GM19035 (cell line): ENCODE measurements around the gene HMGCR.

Source experiments
- ATAC-seq: cut with Tn5 transposase; IDR thresholded peaks from one replicate; pipeline ENCODE4 v1.9.1; 2021; ENCODE audit not compliant: unreplicated experiment

Gene HMGCR

DNA sequence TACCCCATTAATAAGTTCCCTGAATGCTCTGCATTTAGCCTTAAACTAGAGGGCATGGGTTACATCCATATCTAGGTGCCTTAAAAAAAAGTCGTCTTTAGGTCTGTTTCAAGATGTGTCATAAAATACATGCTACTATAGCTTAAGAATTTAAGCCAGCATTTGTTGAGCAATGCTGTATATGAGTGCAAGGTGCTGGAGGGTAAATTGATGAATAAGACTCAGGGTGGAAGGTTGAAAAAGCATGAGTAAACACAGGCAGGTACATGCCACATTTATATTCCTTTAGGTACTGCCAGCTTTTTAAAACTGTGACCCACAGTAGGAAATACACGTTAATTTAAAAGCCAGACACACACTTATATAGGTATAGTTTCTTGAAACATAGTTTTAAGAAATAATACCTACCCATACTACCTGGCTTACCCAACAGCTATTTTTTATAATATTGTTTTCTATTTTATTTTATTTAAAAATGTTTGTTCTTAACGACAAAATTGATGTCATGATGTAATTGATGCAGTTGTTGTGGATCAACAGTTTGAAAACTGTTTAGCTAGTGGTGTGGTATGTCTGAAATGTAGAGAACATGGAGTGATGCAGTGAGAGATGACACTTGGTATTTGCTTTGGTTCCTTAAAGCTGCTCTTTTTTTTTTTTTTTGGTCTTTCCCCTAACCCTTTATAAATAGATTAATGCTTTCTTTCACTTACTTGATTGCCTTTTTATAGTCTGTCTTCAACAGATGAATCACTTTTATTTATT, 3.9 kb downstream of the HMGCR start:
- no peak for ATAC-seq

- no peak for ATAC-seq
Measured at GRCh38 chr5:75341934-75342333, 4.9 kb downstream of the HMGCR start.

DNA sequence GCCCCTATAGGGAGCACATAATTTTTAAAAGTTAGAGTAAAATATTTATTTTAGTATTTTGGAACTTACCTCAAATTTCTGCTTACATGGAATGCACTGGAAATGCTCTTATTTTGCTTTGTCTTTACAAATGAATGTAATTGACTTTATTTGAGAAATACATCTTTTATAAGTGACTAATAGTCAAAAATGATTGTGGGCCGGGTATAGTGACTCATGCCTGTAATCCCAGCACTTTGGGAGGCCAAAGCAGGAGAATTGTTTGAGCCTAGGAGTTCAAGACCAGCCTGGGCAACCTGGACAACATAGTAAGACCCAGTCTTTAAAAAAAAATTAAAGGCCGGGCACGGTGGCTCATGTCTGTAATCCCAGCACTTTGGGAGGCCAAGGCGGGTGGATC, 5.8 kb downstream of the HMGCR start:
- no peak for ATAC-seq

DNA sequence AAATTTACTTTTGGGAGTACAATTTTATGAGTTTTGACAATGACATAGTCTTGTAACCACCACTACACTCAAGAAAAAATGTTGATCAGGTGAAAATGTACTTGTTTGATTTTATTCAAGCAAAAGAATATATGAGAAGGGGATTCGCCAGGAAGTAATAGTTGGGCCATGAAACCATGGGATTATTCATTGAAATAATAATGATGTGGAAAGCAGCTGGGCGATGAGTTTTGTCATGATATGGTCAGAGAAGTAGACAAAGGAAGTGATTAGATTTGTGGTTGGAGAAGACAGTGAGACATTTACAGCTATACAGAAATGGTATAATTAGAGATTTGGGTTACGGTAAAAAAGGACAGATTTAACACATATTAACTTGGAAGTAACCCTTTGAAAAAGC, 11.2 kb downstream of the HMGCR start:
- no peak for ATAC-seq

GRCh38 chr5:75349663-75350062, 12.6 kb downstream of the HMGCR start:
- ATAC-seq, result no peak

DNA sequence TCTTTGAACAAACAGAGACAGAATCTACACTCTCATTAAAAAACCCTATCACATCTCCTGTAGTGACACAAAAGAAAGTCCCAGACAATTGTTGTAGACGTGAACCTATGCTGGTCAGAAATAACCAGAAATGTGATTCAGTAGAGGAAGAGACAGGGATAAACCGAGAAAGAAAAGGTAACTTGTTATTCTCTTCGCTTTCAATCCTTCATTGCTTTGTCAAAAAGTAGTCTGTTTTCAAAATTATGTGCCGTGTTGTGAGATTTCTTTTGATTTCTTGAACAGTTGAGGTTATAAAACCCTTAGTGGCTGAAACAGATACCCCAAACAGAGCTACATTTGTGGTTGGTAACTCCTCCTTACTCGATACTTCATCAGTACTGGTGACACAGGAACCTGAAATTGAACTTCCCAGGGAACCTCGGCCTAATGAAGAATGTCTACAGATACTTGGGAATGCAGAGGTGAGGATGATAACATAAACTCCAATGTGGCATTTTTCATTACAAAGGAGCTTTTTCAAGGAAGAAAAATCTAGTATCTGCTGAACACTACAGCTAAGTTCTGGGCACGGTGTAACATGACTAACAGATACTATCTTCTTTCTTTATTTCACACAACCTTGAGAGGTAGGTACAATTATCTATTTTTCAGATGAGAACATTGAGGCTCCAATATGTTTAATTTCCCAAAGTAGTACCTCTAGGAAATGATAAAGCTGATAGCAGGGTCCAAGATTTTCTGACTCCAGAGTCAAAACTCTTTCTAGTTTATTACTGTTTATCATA, 14.3 kb downstream of the HMGCR start:
- no peak for ATAC-seq

DNA sequence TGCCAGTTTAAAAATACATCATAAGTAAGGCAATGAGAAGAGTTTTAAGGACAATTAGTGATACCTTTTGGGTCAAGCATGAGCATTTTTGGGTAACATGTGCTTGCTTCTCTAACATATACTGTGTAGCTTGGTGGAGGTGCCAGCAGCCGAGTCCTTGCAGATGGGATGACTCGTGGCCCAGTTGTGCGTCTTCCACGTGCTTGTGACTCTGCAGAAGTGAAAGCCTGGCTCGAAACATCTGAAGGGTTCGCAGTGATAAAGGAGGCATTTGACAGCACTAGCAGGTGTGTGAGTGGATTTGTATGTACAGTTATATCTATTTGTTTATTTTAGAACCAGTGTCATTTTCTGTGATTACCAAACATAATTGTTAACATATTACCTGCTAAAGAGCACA, 18.2 kb downstream of the HMGCR start:
- no peak for ATAC-seq

DNA sequence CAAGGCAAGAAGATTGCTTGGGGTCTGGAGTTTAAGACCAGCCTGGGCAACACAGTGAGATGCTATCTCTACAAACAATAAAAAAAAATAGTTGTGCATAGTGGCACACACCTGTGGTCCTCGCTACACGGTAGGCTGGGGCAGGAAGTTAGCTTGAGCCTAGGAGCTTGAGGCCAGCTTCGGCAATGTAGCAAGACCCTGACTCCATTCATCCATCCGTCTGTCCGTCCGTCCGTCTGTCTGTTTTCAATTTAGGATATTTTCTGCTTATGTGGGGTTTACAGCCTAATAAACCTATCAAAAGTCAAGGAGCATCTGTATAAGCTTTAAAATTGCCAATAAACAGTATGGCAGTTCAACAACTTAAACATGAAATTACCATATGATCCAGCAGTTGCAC, 19.7 kb downstream of the HMGCR start:
- no peak for ATAC-seq

DNA sequence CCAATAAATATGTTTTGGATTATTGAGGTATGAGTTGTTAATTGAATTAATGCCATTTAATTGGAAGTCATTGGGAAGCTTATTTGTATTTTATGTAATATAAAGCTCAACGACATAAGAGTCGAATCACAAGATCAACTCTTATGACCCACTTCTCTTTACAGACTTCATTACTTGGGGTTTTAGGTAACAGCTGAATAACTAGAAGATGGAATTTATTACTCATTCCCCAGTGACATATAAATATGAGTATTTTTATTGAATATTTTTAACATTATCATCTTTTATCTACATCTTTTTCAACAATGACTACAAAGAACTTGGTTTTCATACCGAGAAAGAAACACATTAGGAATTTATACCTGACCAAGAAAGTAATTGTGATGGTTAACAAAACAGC, 21.1 kb downstream of the HMGCR start:
- ATAC-seq, result no peak

DNA sequence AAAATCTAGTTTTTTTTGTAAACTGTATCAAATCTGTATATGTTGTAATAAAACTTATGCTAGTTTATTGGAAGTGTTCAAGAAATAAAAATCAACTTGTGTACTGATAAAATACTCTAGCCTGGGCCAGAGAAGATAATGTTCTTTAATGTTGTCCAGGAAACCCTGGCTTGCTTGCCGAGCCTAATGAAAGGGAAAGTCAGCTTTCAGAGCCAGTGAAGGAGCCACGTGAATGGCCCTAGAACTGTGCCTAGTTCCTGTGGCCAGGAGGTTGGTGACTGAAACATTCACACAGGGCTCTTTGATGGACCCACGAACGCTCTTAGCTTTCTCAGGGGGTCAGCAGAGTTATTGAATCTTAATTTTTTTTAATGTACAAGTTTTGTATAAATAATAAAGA, 24.3 kb downstream of the HMGCR start:
- ATAC-seq, result no peak

DNA sequence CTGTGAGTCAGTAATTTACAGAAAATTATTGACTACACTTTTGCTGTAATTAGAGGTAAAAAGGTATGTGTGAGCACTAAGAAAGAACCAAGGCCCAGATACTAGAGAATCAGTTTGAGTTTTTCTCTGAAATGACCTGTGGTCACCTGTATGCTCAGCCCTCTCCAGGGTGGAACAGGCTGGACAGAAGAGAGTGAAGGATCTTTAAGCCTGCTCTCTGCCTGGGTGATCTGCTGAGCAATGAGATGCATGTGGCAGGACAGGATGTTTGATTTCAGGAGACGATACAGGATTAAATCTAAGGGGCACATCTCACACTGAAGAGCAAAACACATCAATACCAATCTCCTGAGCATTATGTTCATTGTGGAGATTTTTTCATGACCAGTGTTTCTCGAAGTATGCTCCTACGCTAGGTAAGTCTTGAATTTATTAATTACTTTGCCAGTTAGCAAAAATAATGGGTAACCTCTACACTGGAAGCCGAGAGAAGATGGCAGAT, 25.5 kb downstream of the HMGCR start:
- no peak for ATAC-seq

- ATAC-seq, result no peak
Measured at GRCh38 chr5:75363111-75363510, 26.1 kb downstream of the HMGCR start.

- ATAC-seq, result no peak
Measured at GRCh38 chr5:75363726-75364495, 26.9 kb downstream of the HMGCR start.

DNA sequence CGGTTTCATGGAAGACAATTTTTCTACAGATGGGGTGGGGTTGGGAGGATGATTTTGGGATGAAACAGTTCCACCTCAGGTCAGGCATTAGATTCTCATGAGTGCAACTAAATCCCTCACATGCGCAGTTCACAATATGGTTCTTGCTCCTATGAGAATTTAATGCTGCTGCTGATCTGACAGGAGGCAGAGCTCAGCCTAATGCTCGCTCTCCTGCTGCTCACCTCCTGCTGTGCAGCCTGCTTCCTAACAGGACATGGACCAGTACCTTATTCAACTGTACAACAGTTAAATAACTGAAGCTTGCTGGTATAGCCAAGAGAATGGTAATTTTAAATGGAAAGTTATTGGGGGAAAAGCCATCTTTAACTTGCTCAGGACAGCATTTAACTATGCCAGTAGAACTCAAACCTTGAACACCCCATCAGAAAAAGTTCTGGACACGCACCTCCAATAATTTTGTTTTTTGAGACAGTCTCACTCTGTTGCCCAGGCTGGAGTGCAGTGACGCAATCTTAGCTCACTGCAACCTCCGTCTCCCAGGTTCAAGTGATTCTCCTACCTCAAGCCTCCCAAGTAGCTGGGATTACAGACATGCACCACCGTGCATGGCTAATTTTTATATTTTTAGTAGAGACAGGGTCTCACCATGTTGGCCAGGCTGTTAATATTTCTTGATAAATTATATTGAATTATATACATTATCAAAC, 27.7 kb downstream of the HMGCR start:
- ATAC-seq, result no peak

GRCh38 chr5:75365740-75366139, 28.7 kb downstream of the HMGCR start:
- no peak for ATAC-seq

GRCh38 chr5:75366787-75367186, 29.8 kb downstream of the HMGCR start:
- ATAC-seq, result peak; percentile 80

DNA sequence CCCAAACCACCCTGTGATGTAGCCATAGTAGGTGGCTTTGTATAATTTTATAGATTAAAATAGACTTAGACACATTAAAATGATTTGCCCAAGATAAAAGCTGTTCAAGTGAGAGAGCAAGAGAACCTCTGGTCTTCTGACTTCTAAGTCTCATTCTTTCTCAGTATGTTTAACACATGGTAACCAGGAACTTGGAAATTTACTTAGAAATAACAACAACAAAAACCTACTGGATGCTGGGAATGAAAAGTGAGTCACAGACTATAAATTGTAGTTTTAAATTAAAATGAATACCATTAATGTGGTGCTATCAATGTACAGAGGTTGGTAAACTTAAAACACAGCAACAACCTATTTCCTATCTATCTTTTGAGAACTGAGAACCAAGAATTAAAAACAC, 30.4 kb downstream of the HMGCR start:
- ATAC-seq, result no peak

DNA sequence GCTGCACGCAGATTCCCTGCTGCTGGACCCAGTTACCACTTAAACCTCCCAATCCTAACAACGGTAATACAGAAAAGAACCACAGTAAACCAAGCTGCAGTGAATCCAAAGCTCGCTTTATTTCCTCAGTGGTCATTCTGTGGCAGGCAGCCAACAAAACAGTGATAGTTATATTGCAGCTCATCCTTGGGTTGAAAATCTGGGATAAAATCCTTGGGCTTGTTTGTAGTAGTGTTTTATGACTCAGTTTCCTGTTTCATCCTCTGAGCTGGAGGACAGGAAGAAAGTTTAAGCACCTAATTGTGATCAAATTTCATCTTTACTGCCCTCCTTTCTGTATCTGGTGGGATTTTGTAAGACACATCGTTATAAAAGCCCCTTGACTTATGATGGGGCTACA, 31.4 kb downstream of the HMGCR start:
- no peak for ATAC-seq

DNA sequence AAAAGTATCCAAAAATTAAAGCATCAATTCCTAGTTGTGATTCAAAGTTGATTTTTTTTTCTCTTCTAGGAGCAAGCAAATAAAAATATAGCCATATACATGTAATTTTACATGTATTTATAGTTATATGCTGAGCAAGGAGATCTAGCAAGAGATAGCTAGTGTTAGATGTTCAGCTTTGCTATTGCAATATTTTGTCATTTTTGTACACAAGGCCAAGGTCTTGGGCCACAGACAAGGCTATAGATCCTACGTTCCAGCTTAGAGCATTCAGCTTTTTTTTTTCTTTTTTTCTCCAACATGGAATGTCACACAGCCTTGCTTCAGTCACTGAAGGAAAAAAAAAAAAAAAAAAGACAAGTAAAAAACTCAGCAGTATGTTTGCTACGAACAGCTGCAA, 36.8 kb downstream of the HMGCR start:
- ATAC-seq, result no peak

DNA sequence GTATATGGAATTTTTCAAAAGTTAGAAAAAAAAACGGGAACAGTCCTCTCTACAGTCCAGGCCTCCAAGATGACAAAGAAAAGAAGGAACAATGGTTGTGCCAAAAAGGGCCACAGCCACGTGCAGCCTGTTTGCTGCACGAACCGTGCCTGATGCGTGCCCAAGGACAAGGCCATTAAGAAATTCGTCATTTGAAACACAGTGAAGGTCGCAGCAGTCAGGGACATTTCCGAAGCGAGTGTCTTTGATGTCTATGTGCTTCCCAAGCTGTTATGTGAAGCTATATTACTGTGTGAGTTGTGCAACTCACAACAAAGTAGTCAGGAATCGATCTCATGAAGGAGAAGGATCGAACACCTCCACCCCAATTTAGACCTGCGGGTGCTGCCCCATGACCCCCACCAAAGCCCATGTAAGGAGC, 37.4 kb downstream of the HMGCR start:
- no peak for ATAC-seq

DNA sequence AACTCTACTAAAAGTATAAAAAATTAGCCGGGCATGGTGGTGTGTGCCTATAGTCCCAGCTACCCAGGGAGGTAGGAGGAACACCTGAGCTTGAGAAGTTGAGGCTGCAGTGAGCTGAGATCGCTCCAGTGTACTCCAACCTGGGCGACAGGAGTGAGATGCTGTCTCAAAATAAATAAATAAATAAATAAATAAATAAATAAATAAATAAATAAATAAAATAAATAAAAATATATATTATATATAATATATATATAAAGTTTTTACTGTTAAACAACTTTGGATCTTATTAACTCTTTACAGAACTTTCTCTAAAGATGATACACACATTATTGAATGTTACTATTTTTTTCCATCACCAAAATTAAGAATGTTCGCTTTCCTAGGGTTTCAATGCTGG, 38.4 kb downstream of the HMGCR start:
- ATAC-seq, result no peak
